Adrenal gland (tissue), 5 donors: ENCODE data around the gene INTS3.

Experiments used
- CTCF ChIP-seq, 6 experiments: fragments of 450-650 bp in 4 of 6; fragments of 200-600 bp in 2 of 6; sonication (generic) in 1 of 6; IDR thresholded peaks; 1 replicate in 5 of 6; 2 replicates in 1 of 6; pipeline versions ENCODE4 v1.5.1 to v1.8.0; 2016 to 2021; ENCODE audit warnings: antibody characterized with exemption in 6 of 6, mild to moderate bottlenecking in 2 of 6, moderate library complexity in 1 of 6
- POLR2A ChIP-seq, 2 donors: fragments of 450-650 bp; IDR thresholded peaks; one replicate each; pipeline ENCODE4 v1.6.1; 2017; ENCODE audit warnings: antibody characterized with exemption in 2 of 2, mild to moderate bottlenecking in 2 of 2, moderate library complexity in 1 of 2
- donor health status: DM: no; HTN: no; CAD: no.

DNA sequence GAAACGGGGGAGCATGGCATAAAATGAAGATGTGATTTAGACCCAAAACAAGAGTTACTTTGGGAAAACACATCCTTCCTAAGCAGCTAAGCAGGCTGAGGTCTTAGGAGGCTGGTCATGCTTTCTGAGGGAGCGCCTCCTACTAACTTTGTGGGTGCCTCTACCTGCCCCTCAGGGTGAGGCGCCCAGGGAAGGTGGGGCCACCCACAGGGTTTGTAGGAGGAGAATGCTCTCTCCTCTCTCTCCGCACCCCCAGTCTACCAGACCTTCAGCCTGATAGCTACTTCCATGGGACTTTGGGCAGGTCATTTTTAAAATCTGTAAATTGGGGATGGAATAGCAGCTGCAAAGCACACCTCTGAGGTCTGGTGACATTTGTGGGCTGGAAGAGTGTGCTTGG, 71.2 kb downstream of the INTS3 start:
- no peak for TF ChIP-seq CTCF (IDR thresholded peaks at IDR 0.05)
- no peak for TF ChIP-seq POLR2A (IDR thresholded peaks at IDR 0.05)
